H1 (cell line): ENCODE measurements around the gene UCN. TPM values are rescaled to one million over a fixed set of nuclear protein-coding genes. Genes with fewer than 3 reads are reported as not detected.

Experiments used
- CBX8 ChIP-seq: fragments of 300-800, 300-1000 bp; sonication (generic); IDR thresholded peaks from 2 replicates; pipeline ENCODE4 v1.7.1; 2016; ENCODE audit warnings: low read depth, low read length, borderline replicate concordance
- polyA plus RNA-seq, 7 experiments: library from polyadenylated mRNA; depleted of rRNA in 3 of 7; stranded (reverse) in 5 of 7; unstranded in 2 of 7; fragments of >200 nt in 5 of 7; fragments of 200-250 nt in 2 of 7; gene quantifications; 1 replicate in 5 of 7; 2 replicates in 1 of 7; 4 replicates in 1 of 7; pipeline versions ENCODE4 v1.2.1 to v1.2.3, GENCODE V29; 2011 to 2013; ENCODE audit warnings: missing spikeins in 2 of 7, mixed read lengths in 2 of 7
- total RNA-seq: library from RNA; stranded (reverse); fragmentation: NEBNext Ultra II Directional; extraction: Animal tissue kit (Norgen Biotek cat#: 25700); gene quantifications from 2 replicates; pipeline ENCODE4 v1.2.1, GENCODE V29; 2021

UCN gene
- total and polyA plus RNA-seq, 2 of the 8 experiments (the other 6 are each of a cell fraction or from before 2014, with no cell fraction given): 0.35 TPM; not detected in 1

- TF ChIP-seq CBX8: no peak
These were observed 27.4 kb downstream of the UCN start (continued) for GRCh38 chr2:27280826-27281225.
